GM19395 (cell line): ENCODE measurements around the gene ATP5F1C.
"Not testable (repeated sequence)": the region's sequence is repeated elsewhere in the genome, so short reads cannot be mapped to it uniquely, and the experiment has no call there.

Experiments used
- ATAC-seq: cut with Tn5 transposase; IDR thresholded peaks from one replicate; pipeline ENCODE4 v1.9.1; 2021; ENCODE audit warnings: mild to moderate bottlenecking, moderate library complexity; ENCODE audit not compliant: unreplicated experiment

Gene ATP5F1C

GRCh38 chr10:7787857-7788638 lies at the start of gene ATP5F1C, which contains the start of gene KIN:
TSS of gene ATP5F1C (plus strand) at chr10:7788177. CDS start at chr10:7788208, 31 bp downstream.
TSS of gene KIN (minus strand) at chr10:7787993. CDS start at chr10:7787933, 60 bp downstream.
- ATAC-seq = peak; percentile 94

- ATAC-seq = no peak
Observed at GRCh38 chr10:7738536-7739407, 49.2 kb upstream of the ATP5F1C start.

GRCh38 chr10:7744307-7744706 lies 43.7 kb upstream of the ATP5F1C start:
- no peak for ATAC-seq

GRCh38 chr10:7748637-7749036 lies 39.3 kb upstream of the ATP5F1C start:
- ATAC-seq = not testable (repeated sequence)

GRCh38 chr10:7750222-7750621 lies 37.8 kb upstream of the ATP5F1C start:
- no peak for ATAC-seq

- ATAC-seq = no peak
Observed at GRCh38 chr10:7752251-7752650, 35.7 kb upstream of the ATP5F1C start.

GRCh38 chr10:7755103-7755502 lies 32.9 kb upstream of the ATP5F1C start:
- no peak for ATAC-seq

- no peak for ATAC-seq
Observed at GRCh38 chr10:7756360-7756992, 31.5 kb upstream of the ATP5F1C start.

- no peak for ATAC-seq
Observed at GRCh38 chr10:7763929-7764328, 24.0 kb upstream of the ATP5F1C start.

- no peak for ATAC-seq
Observed at GRCh38 chr10:7766241-7766640, 21.7 kb upstream of the ATP5F1C start.

- no peak for ATAC-seq
Observed at GRCh38 chr10:7767209-7767608, 20.8 kb upstream of the ATP5F1C start.

GRCh38 chr10:7768417-7768816 lies 19.6 kb upstream of the ATP5F1C start:
- ATAC-seq = no peak

- no peak for ATAC-seq
Observed at GRCh38 chr10:7773845-7774801, 13.9 kb upstream of the ATP5F1C start.

- ATAC-seq = no peak
Observed at GRCh38 chr10:7776777-7777176, 11.2 kb upstream of the ATP5F1C start.

- ATAC-seq = not testable (repeated sequence)
Observed at GRCh38 chr10:7782194-7782593, 5.8 kb upstream of the ATP5F1C start.

GRCh38 chr10:7786430-7786829 lies 1.5 kb upstream of the ATP5F1C start:
- no peak for ATAC-seq

- ATAC-seq = peak; percentile 21
Observed at GRCh38 chr10:7787150-7787856, 674 bp upstream of the ATP5F1C start.

GRCh38 chr10:7788639-7789286 lies 786 bp downstream of the ATP5F1C start:
- ATAC-seq = peak; percentile 17

- ATAC-seq = no peak
Observed at GRCh38 chr10:7789390-7789789, 1.4 kb downstream of the ATP5F1C start.
